ENCODE data around the gene PMPCA.

The PMPCA gene

GRCh38 chr9:136438548-136439480 lies 28.4 kb downstream of the PMPCA start:
- FAIRE-seq = no peak

GRCh38 chr9:136439481-136440408 lies 29.3 kb downstream of the PMPCA start, which contains the start of gene INPP5E:
Gene INPP5E, minus strand, starts transcription at chr9:136439845. Its CDS starts 426 bp downstream, at chr9:136439419.
- FAIRE-seq = no peak

- no peak for FAIRE-seq
Measured at GRCh38 chr9:136441191-136441680, 30.8 kb downstream of the PMPCA start.

GRCh38 chr9:136441681-136442245 lies 31.3 kb downstream of the PMPCA start:
- no peak for FAIRE-seq

- FAIRE-seq = no peak
Measured at GRCh38 chr9:136442265-136442664, 31.8 kb downstream of the PMPCA start.

- no peak for FAIRE-seq
Measured at GRCh38 chr9:136443087-136443486, 32.6 kb downstream of the PMPCA start.

GRCh38 chr9:136443687-136444086 lies 33.2 kb downstream of the PMPCA start:
- no peak for FAIRE-seq

- no peak for FAIRE-seq
Measured at GRCh38 chr9:136444102-136444501, 33.6 kb downstream of the PMPCA start.

- FAIRE-seq = no peak
Measured at GRCh38 chr9:136445799-136446198, 35.3 kb downstream of the PMPCA start.

GRCh38 chr9:136447173-136447778 lies 36.8 kb downstream of the PMPCA start:
- no peak for FAIRE-seq

- FAIRE-seq = no peak
Measured at GRCh38 chr9:136448655-136449054, 38.2 kb downstream of the PMPCA start.

GRCh38 chr9:136451221-136451877 lies 40.9 kb downstream of the PMPCA start:
- FAIRE-seq = no peak

- no peak for FAIRE-seq
Measured at GRCh38 chr9:136453326-136453725, 42.9 kb downstream of the PMPCA start.

- no peak for FAIRE-seq
Measured at GRCh38 chr9:136454026-136454796, 43.8 kb downstream of the PMPCA start.

GRCh38 chr9:136455043-136456002 lies 44.9 kb downstream of the PMPCA start:
- no peak for FAIRE-seq

GRCh38 chr9:136456258-136456657 lies 45.8 kb downstream of the PMPCA start:
- FAIRE-seq = no peak

- no peak for FAIRE-seq
Measured at GRCh38 chr9:136457326-136457725, 46.9 kb downstream of the PMPCA start.

- no peak for FAIRE-seq
Measured at GRCh38 chr9:136459425-136459824, 49.0 kb downstream of the PMPCA start.

GRCh38 chr9:136460772-136461325 lies 50.4 kb downstream of the PMPCA start:
- FAIRE-seq = no peak

GRCh38 chr9:136462664-136463063 lies 52.2 kb downstream of the PMPCA start:
- no peak for FAIRE-seq

Measured in TTC549 (cell line).